Hepatocyte (in vitro differentiated cells): ENCODE results near the gene YWHAQ.

ENCODE experiments used
- CTCF ChIP-seq: fragments of 200-600 bp; sonication (generic); IDR thresholded peaks from 2 replicates; pipeline ENCODE4 v1.5.1; 2016; ENCODE audit warnings: antibody characterized with exemption, mild to moderate bottlenecking; ENCODE audit not compliant: poor library complexity
- EZH2 ChIP-seq: fragments of 200-600 bp; sonication (generic); IDR thresholded peaks from 2 replicates; pipeline ENCODE4 v1.6.1; 2016; ENCODE audit warnings: antibody characterized with exemption, mild to moderate bottlenecking, borderline replicate concordance

GRCh38 chr2:9623151-9623550, 7.6 kb downstream of the YWHAQ start:
- TF ChIP-seq CTCF (no peak), EZH2 (no peak)
